WI38 (cell line): Measurements from ENCODE around the gene PCDHB10.
A peak's percentile ranks its signal among the peaks of the same experiment; 100 is the strongest.
"Not testable (repeated sequence)": the region's sequence is repeated elsewhere in the genome, so short reads cannot be mapped to it uniquely, and the experiment has no call there.

Source experiments
- H3K4me3 ChIP-seq: 2 replicates; pipeline ENCODE4 v1.5.1; 2011; ENCODE audit warnings: low read depth, mild to moderate bottlenecking, control low read depth, low read length
- CTCF ChIP-seq: IDR thresholded peaks from 2 replicates; pipeline ENCODE4 v1.5.1; 2012; ENCODE audit warnings: low read depth, mild to moderate bottlenecking, control low read depth, low read length

Gene PCDHB10

GRCh38 chr5:141192110-141192725 lies at the start of gene PCDHB10:
Gene PCDHB10, plus strand, starts transcription at chr5:141192353. Its CDS starts 200 bp downstream, at chr5:141192553.
- peak within 1 kb of the TSS; percentile 10; the same call in 1 of the 2 replicates for H3K4me3 ChIP-seq
- peak; percentile 74 for TF ChIP-seq CTCF

GRCh38 chr5:141149812-141150211 lies 42.3 kb upstream of the PCDHB10 start, which contains the start of gene PCDHB6:
Gene PCDHB6, plus strand, starts transcription at chr5:141150057. Its CDS starts 201 bp downstream, at chr5:141150258.
- 0 out of 2 replicates have a peak, but pooled peaks have one; percentile 13 for TF ChIP-seq CTCF
- peak within 1 kb of the TSS; percentile 34 for H3K4me3 ChIP-seq

- no peak for TF ChIP-seq CTCF
- H3K4me3 ChIP-seq = peak overlapping the region; percentile 34
Measured at GRCh38 chr5:141150224-141150992, 41.7 kb upstream of the PCDHB10 start.

- no peak overlapping the region for H3K4me3 ChIP-seq
- TF ChIP-seq CTCF = no peak
Measured at GRCh38 chr5:141150993-141151325, 41.2 kb upstream of the PCDHB10 start.

- not testable (repeated sequence) for H3K4me3 ChIP-seq
Measured at GRCh38 chr5:141151632-141152031, 40.5 kb upstream of the PCDHB10 start.

- H3K4me3 ChIP-seq = not testable (repeated sequence)
Measured at GRCh38 chr5:141152096-141152495, 40.1 kb upstream of the PCDHB10 start.

- TF ChIP-seq CTCF = no peak
- no peak overlapping the region for H3K4me3 ChIP-seq
Measured at GRCh38 chr5:141155540-141156374, 36.4 kb upstream of the PCDHB10 start.

GRCh38 chr5:141157356-141157755 lies 34.8 kb upstream of the PCDHB10 start:
- H3K4me3 ChIP-seq = not testable (repeated sequence)

- not testable (repeated sequence) for H3K4me3 ChIP-seq
Measured at GRCh38 chr5:141157901-141158300, 34.3 kb upstream of the PCDHB10 start.
